ENCODE data around the gene DLX4.

DLX4 gene

DNA sequence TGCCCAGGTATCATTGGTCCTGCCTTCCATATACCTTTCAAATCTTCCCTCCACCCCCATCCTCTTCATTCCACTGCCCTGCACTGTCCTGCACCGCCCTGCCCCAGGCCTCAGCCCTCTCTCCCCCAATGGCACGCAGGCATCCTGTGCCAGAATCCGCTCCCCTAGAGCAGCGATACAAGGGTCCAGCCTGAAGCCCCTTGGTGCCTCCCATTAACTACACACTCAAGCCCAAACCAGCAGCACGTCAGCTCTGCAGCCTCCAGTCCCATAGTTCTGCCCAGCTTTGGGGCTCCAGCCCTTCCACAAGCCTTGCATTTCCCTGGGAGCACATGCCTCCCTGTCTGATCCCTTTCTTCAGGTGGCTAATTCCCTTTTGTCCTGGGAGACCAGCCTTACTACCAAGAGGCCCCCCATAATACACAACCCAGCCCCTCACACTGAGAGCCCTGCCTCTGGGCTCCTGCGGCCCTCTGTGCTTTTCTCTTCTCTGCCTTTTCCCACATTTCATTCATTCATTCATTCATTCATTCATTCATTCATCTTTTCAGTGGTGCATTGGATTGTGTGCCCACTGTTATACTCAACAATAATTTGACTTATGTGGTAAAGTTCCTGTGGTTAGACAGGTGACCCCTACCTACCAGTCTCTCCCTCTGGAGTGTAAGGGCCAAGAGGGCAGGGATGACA is 52.8 kb downstream of the DLX4 start:
- no peak for DNase-seq

- DNase-seq, result no peak
Observed at GRCh38 chr17:50022463-50023130, 53.6 kb downstream of the DLX4 start.

- no peak for DNase-seq
Observed at GRCh38 chr17:50023520-50023919, 54.5 kb downstream of the DLX4 start.
